GM21529 (cell line): ENCODE measurements around the gene ZIK1.

Experiments used
- ATAC-seq: cut with Tn5 transposase; IDR thresholded peaks from one replicate; pipeline ENCODE4 v1.9.1; 2021; ENCODE audit not compliant: unreplicated experiment

ZIK1 gene

GRCh38 chr19:57583521-57584416 lies at the start of gene ZIK1:
Gene ZIK1, plus strand, starts transcription at chr19:57584145. Its CDS starts 212 bp downstream, at chr19:57584357.
- ATAC-seq = peak; percentile 78

DNA sequence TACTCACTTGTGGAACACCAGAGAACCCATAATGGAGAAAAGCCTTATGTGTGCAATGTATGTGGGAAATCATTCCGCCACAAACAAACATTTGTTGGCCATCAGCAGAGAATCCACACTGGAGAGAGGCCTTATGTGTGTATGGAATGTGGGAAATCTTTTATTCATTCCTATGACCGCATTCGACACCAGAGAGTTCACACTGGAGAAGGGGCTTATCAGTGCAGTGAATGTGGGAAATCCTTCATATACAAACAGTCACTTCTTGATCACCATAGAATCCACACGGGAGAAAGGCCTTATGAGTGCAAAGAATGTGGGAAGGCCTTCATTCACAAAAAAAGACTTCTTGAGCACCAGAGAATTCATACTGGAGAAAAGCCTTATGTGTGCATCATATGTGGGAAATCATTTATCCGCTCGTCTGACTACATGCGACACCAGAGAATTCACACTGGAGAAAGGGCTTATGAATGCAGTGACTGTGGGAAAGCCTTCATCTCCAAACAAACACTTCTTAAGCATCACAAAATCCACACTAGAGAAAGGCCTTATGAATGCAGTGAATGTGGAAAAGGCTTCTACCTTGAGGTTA lies 45.9 kb upstream of the ZIK1 start:
- ATAC-seq = no peak

GRCh38 chr19:57546513-57546912 lies 37.4 kb upstream of the ZIK1 start:
- ATAC-seq = no peak

GRCh38 chr19:57552432-57552831 lies 31.5 kb upstream of the ZIK1 start:
- no peak for ATAC-seq

- ATAC-seq = no peak
Observed at GRCh38 chr19:57557659-57558058, 26.3 kb upstream of the ZIK1 start.

- no peak for ATAC-seq
Observed at GRCh38 chr19:57558525-57558924, 25.4 kb upstream of the ZIK1 start.

DNA sequence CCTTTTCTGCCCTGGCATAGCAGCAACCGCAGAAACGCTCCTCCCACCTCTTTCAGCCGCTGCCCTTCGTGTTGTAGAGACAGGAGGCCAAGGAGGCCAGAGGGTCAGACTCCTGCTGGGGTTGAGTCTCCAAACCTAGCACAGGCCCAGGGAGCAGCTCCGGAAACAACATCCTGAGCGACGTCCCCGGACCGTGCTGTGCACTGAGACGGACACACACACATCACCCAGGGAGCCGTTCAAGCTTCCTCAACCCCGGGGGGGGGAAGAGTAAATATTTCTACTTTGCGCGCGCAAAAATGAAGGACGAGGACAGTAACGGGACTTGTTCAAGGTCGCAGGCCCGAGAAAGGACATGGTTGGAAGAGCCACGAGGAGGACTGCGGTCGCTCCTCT lies 24.9 kb upstream of the ZIK1 start:
- ATAC-seq = no peak

GRCh38 chr19:57559404-57560025 lies 24.4 kb upstream of the ZIK1 start, which contains the start of gene ZNF550:
Gene ZNF550, minus strand, starts transcription at chr19:57559863. Its CDS starts 181 bp downstream, at chr19:57559682.
- ATAC-seq = peak; percentile 97

GRCh38 chr19:57560049-57560491 lies 23.9 kb upstream of the ZIK1 start:
- ATAC-seq = peak; percentile 15

DNA sequence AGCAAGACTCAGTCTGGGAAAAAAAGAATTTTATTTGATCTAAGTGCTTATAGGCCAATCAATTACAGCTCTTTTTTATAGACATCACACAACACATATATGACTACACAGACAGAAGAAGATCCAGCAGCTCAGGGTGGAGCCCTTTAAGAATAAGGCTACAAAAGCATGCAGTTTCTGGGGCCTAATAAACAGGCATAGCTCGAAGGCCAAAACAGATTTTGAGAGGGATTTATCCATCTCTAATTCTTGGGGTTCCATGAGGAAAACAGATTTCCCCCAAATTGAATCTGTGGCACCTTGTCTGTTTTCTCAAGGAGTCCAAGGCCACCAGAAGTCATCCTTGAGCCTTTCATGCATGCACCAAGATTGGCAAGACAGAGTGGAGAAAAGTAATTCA lies 20.4 kb upstream of the ZIK1 start:
- ATAC-seq = no peak

DNA sequence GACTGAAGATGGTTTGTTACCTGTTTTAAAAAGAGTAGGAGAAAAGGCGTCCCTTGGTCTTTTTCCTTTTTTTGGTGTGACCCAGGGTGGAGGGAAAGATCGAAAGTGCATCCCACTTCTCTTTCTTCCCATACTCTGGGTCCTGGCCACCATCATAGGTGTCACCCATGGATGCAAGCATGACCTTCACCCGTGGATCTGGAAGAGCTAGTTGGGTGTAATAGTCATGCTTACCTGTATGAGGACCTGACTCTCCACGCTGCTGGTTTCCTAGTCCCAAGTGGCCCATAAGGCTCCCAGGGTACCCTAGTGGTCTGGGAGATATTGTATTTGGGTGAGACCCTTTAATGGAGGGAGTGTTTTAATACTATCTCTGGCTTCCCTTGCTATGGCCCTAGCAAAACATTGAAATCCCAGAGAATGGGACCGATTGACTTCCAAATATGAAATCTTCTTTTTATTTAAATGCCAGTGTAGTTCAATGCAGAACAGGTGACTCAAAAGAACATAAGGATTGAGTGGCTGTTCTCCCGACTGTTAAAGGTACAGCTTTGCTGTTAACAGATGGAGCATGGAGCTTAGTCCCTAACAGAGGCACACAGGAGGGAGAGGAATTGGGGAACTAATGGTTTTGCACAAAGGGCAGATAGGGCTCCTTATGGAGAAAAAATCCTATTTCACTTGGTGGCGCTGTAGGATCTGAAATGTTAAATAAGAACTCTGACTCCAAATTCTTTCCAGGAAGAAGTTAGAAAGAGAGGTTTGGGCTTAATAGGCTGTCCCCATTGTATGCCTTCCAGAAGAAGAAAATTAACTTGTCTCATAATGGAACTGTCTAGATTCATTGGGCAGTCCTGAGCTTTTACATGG lies 17.3 kb upstream of the ZIK1 start:
- no peak for ATAC-seq

GRCh38 chr19:57570707-57571106 lies 13.2 kb upstream of the ZIK1 start:
- no peak for ATAC-seq

DNA sequence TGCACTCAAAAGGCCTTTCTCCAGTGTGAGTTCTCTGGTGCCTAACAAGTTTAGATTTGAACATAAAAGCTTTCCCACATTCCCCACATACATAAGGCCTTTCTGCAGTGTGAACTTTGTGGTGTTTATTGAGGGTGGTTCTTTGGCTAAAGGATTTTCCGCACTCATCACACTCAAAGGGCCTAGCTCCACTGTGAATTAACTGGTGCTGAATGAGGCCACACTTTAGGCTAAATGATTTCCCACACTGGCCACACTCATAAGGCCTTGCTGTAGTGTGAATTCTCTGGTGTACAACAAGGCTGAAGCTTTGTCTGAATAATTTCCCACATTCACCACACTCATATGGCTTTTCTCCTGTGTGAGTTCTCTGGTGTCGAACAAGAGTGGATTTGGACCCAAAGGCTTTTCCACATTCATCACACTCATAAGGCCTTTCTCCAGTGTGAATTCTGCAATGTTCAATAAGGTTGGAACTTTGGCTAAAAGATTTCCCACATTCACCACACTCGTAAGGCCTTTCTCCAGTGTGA lies 11.5 kb upstream of the ZIK1 start:
- ATAC-seq = no peak

DNA sequence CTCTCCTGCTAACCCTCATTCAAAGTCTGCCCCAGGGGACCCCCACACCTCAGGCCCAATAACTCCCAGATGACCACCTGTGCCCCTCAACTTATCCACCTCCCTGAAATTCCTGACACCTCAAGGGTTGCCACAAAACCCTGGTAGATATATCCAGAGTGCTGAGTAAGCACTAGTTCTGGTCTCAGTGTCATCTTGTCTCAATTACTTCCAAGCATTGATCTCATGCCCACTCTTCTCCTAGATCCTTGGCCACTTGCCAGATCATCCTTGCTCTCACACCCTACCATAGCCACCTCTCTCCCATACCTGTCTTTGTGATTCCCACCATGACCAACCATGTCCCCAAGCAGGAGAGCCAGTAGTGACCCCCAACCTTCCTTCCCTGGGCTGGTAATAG lies 7.3 kb upstream of the ZIK1 start:
- ATAC-seq = no peak

DNA sequence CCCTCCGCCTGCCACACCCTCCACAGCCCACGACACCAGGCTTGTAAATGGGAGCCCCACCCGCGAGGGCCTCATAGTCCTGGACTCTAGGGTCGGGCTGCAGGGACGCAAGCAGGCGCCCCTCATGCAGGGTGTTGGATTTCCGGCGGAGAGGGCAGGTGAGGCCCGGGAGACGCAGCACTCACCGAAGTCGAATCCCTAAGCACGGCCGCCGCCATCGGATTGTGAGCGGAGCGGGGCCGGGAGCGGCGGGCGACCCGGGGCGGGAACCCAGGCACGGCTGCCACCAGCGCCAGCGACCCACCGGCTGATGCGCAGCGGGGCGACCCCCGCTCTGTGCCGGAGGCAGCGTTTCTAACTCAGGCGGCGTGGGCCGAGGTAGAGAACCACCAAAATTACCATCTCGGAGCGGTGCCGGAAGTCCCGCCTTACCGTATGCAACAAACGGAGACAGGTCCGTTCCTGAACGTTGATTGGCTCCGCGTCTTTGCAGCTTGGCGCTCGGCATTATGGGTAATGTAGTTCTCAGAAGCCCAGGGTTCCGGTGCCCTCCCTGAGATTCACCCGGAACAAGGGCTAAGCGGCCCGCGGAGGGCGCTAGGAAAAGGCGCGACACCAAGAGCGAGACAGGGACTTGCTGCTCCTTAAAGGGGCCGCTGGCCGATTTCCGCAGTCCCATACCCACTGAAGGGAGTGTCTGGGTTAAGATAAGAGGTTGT lies 5.3 kb upstream of the ZIK1 start, which contains the start of gene ZNF416:
Gene ZNF416, minus strand, starts transcription at position 425 of the 719 bp plus-strand sequence. Its CDS starts 207 bp downstream, at position 218.
- peak; percentile 93 for ATAC-seq

GRCh38 chr19:57583104-57583520 lies 833 bp upstream of the ZIK1 start:
- ATAC-seq = no peak

GRCh38 chr19:57587529-57587928 lies 3.6 kb downstream of the ZIK1 start:
- ATAC-seq = no peak

DNA sequence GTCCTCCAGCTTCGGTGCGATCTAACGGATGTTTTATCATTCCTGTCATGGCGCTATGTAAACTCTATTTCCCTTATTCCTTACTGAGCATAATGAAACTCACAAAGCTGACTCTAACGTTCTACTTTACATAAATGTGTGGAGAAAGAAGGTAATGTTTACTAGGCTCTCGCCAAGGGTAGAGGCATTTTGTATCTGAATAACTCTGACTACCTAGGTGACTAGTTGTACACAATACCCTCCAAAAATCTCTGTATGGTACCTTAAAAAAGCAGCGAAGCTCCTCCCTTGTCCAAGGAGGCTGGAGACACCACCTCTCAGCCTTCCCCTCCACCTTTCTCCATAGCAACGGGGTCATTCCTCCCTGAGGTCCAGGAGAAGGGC lies 15.4 kb downstream of the ZIK1 start:
- no peak for ATAC-seq

- ATAC-seq = peak; percentile 92
Observed at GRCh38 chr19:57599761-57600383, 15.9 kb downstream of the ZIK1 start, which contains the start of gene ZNF530. Gene ZNF530, plus strand, starts transcription at chr19:57599885. Its CDS starts 4,461 bp downstream, at chr19:57604346.
